Activated naive CD4-positive, alpha-beta T cell treated with anti-CD3 and anti-CD28 coated beads, Interleukin-2, amount 50 U/mL, for 16 hours (primary cell): Measurements from ENCODE around the gene PCDHB16.

Experiments used
- DNase-seq: peaks from one replicate; pipeline ENCODE4 v3.0.0-alpha.2; 2020

PCDHB16 gene

GRCh38 chr5:141234109-141234667 is 52.0 kb downstream of the PCDHB16 start:
- no peak for DNase-seq
